HL-60 (cell line): ENCODE results near the gene DDX56.

ENCODE experiments used
- CTCF ChIP-seq: IDR thresholded peaks from one replicate; pipeline ENCODE4 v1.5.1; 2011; ENCODE audit warnings: low read length, control low read depth, inconsistent platforms; ENCODE audit not compliant: insufficient read depth
- POLR2AphosphoS5 ChIP-seq: IDR thresholded peaks from 2 replicates; pipeline ENCODE4 v1.6.1; 2012; ENCODE audit warnings: low read depth
- REST ChIP-seq: IDR thresholded peaks from 2 replicates; pipeline ENCODE4 v1.6.1; 2012; ENCODE audit warnings: low read depth; ENCODE audit not compliant: insufficient replicate concordance
- SPI1 ChIP-seq: IDR thresholded peaks from 2 replicates; pipeline ENCODE4 v1.6.1; 2012; ENCODE audit warnings: low read depth, mild to moderate bottlenecking, borderline replicate concordance

DNA sequence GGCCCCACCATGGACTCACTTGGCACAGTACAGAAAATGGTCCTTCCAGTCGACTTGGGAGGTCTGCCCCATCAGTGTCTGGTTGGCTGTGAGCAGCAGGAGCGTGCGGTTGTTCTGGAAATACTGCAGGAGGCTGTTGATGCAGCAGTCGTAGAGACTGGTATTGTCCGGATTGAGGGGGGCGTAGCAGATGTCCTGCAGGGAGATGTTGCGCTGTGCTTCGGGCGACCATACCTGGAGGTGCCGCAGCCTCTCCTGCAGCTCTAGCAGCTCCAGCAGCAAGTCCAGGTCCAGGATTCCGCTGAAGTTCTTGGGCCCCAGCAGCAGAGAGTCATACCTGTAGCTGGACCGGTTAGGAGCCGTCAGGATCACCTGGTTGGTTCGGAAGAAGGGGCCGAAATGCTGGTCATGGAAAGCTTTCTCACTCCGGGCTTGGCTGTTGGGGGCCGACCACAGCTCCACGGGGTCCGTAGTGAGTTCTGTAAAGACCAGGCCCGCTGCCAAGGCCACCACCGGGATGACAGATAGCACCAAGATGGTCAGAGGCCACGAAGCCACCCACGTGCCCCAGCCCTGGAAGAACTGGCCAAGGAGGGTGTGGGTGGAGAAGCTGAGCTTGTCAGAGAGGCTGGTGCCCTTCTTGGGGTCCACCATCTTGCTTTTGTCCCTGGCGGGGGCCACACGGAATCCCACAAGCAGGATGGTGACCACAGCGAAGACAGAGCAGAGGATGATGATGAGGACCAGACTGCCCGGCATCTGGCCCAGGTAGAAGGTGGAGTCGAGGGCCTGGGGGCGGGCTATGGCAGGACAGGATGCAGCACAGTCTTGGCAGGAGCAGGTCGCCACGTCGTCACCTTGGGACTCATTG lies 34.7 kb downstream of the DDX56 start:
- TF ChIP-seq SPI1 (no peak), CTCF (no peak), POLR2AphosphoS5 (no peak), REST (no peak)
